Lower leg skin (tissue), 3 donors: Measurements from ENCODE around the gene NAV2.

Experiments used
- POLR2A ChIP-seq, 2 donors: fragments of 450-650 bp; IDR thresholded peaks; one replicate each; pipeline ENCODE4 v1.6.1; 2016 to 2017; ENCODE audit warnings: antibody characterized with exemption in 2 of 2, mild to moderate bottlenecking in 1 of 2, moderate library complexity in 1 of 2
- TF ChIP-seq, protein P1 (sequence below), 3 donors: fragments of 450-650 bp; IDR thresholded peaks; one replicate each; pipeline ENCODE4 v1.5.1; 2016; ENCODE audit warnings: antibody characterized with exemption in 3 of 3, mild to moderate bottlenecking in 3 of 3, moderate library complexity in 2 of 3

DNA sequence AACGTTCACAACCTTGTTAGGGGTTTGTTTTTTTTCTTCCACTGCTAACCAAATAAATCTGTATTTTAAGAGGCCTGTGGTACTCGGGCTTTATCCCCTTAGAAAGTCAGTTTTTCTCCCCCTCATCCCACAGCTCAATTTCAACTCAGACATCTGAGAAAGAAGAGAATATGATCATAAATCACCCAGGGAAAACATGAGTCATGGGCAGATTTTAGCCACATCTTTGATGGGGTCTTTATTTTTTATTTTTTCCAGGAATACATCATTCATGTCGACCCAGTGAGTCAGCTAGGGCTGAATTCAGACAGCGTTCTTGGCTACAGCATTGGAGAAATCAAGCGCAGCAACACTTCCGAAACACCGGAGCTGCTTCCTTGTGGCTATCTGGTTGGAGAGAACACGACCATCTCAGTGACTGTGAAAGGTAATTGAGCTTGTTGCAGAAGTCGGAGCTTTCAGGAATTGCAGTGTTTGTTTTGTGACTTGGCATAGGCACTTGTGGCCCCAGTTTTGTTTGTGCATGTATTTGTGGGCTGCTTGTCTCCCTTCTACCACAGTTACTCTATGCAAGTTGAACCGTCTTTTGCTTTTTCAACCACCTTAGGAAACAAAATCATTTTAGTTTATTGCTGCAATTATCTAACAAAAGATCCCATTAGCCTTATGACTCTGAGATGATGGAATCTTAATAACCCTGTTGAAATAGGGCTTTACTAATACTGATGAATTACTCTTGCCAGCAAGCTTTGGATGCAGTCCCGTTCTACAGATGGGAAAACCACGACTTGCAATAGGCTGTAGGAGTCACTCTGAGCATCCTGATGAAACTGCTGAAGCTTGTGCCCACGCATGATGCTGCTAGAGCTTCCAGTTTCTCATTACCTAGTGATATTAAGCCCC, 384.9 kb downstream of the NAV2 start:
- TF ChIP-seq, protein P1, sequence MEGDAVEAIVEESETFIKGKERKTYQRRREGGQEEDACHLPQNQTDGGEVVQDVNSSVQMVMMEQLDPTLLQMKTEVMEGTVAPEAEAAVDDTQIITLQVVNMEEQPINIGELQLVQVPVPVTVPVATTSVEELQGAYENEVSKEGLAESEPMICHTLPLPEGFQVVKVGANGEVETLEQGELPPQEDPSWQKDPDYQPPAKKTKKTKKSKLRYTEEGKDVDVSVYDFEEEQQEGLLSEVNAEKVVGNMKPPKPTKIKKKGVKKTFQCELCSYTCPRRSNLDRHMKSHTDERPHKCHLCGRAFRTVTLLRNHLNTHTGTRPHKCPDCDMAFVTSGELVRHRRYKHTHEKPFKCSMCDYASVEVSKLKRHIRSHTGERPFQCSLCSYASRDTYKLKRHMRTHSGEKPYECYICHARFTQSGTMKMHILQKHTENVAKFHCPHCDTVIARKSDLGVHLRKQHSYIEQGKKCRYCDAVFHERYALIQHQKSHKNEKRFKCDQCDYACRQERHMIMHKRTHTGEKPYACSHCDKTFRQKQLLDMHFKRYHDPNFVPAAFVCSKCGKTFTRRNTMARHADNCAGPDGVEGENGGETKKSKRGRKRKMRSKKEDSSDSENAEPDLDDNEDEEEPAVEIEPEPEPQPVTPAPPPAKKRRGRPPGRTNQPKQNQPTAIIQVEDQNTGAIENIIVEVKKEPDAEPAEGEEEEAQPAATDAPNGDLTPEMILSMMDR (IDR thresholded peaks at IDR 0.05), result no peak
- no peak for TF ChIP-seq POLR2A (IDR thresholded peaks at IDR 0.05)
